Hematopoietic multipotent progenitor cell treated with erythropoietin and hydrocortisone succinate and interleukin-3 and kit ligand, for 8 days (in vitro differentiated cells): ENCODE results near the gene NXF3.
"Not testable (repeated sequence)": the region's sequence is repeated elsewhere in the genome, so short reads cannot be mapped to it uniquely, and the experiment has no call there.

Source experiments
- DNase-seq: peaks from one replicate; pipeline ENCODE4 v3.0.0-alpha.2; 2015

The NXF3 gene

GRCh38 chrX:103092942-103093341 lies at the start of gene NXF3:
NXF3 (minus strand) TSS chrX:103093143; CDS start chrX:103093023, 120 bp downstream.
- DNase-seq, result peak; percentile 16

GRCh38 chrX:103136528-103136927 lies 43.6 kb upstream of the NXF3 start:
- DNase-seq, result not testable (repeated sequence)

GRCh38 chrX:103124284-103124683 lies 31.3 kb upstream of the NXF3 start:
- DNase-seq, result peak; percentile 85

- no peak for DNase-seq
Observed at GRCh38 chrX:103120748-103121147, 27.8 kb upstream of the NXF3 start.

- DNase-seq, result not testable (repeated sequence)
Observed at GRCh38 chrX:103116970-103117369, 24.0 kb upstream of the NXF3 start.

GRCh38 chrX:103109497-103109896 lies 16.6 kb upstream of the NXF3 start:
- not testable (repeated sequence) for DNase-seq

- no peak for DNase-seq
Observed at GRCh38 chrX:103107836-103108235, 14.9 kb upstream of the NXF3 start.

GRCh38 chrX:103107227-103107737 lies 14.3 kb upstream of the NXF3 start:
- not testable (repeated sequence) for DNase-seq

- DNase-seq, result not testable (repeated sequence)
Observed at GRCh38 chrX:103104370-103104769, 11.4 kb upstream of the NXF3 start.

- not testable (repeated sequence) for DNase-seq
Observed at GRCh38 chrX:103103866-103104265, 10.9 kb upstream of the NXF3 start.

GRCh38 chrX:103101299-103102042 lies 8.5 kb upstream of the NXF3 start:
- peak; percentile 95 for DNase-seq

GRCh38 chrX:103100484-103100883 lies 7.5 kb upstream of the NXF3 start:
- no peak for DNase-seq

GRCh38 chrX:103099691-103100090 lies 6.7 kb upstream of the NXF3 start:
- DNase-seq, result no peak

- DNase-seq, result peak; percentile 84
Observed at GRCh38 chrX:103098488-103098887, 5.5 kb upstream of the NXF3 start.

- DNase-seq, result no peak
Observed at GRCh38 chrX:103081051-103081450, 11.9 kb downstream of the NXF3 start.

GRCh38 chrX:103073467-103073866 lies 19.5 kb downstream of the NXF3 start:
- no peak for DNase-seq

- DNase-seq, result no peak
Observed at GRCh38 chrX:103066606-103067005, 26.3 kb downstream of the NXF3 start.

GRCh38 chrX:103063918-103064434 lies 29.0 kb downstream of the NXF3 start, which contains the start of gene BEX1:
BEX1 (minus strand) TSS chrX:103064171; CDS start chrX:103063274, 897 bp downstream.
- DNase-seq, result peak; percentile 5

GRCh38 chrX:103063191-103063845 lies 29.6 kb downstream of the NXF3 start:
- peak; percentile 25 for DNase-seq

GRCh38 chrX:103061486-103061885 lies 31.5 kb downstream of the NXF3 start:
- DNase-seq, result no peak

- DNase-seq, result no peak
Observed at GRCh38 chrX:103056902-103057301, 36.0 kb downstream of the NXF3 start.

- DNase-seq, result no peak
Observed at GRCh38 chrX:103052625-103053024, 40.3 kb downstream of the NXF3 start.

- no peak for DNase-seq
Observed at GRCh38 chrX:103051260-103051789, 41.6 kb downstream of the NXF3 start.
